ENCODE measurements around the gene SLC2A6. TPM values are rescaled to one million over a fixed set of nuclear protein-coding genes. Genes with fewer than 3 reads are reported as not detected.

Gene SLC2A6
- total RNA-seq, 2 experiments from 2014 or later, result 5.4 to 6.7 TPM

DNA sequence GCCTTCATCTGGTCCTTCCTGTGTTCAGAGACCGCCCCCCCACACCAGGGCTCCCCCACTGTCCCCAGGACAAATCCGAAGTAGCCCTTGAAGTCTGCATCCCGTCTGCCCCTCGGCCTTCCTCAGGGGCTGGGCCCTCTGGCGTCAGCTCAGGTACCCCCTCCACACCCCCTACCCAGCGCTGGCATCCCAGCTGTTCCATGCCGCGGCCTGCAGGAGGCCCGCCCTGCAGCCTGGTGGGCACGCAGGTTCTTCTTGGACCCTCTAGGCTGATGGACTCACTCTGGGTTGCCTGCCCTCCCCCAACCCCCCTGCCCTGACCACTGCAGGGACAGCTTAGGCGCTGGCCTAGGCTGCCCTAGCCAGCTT lies 6.6 kb downstream of the SLC2A6 start:
- Mint-ChIP-seq H3K27me3 (no peaks in the 10 kb centered on the region), H3K9me3 (no peaks in the 10 kb centered on the region), H3K4me3 (no peak overlapping the region), H3K27ac (no peak overlapping the region), H3K36me3 (ENCODE audit: low read depth) (peaks cover 2% of the 10 kb centered on the region), H3K4me1 (ENCODE audit: low read depth) (no peaks in the 10 kb centered on the region)
- DNase-seq (no peak), ATAC-seq (no peak)
- intact Hi-C loops (cut with micrococcal nuclease), result no loop called here
- no peak for TF ChIP-seq CTCF (IDR thresholded peaks at IDR 0.05)
- POLR2A ChIA-PET, result no interaction called here
- CTCF ChIA-PET, result no interaction called here

DNA sequence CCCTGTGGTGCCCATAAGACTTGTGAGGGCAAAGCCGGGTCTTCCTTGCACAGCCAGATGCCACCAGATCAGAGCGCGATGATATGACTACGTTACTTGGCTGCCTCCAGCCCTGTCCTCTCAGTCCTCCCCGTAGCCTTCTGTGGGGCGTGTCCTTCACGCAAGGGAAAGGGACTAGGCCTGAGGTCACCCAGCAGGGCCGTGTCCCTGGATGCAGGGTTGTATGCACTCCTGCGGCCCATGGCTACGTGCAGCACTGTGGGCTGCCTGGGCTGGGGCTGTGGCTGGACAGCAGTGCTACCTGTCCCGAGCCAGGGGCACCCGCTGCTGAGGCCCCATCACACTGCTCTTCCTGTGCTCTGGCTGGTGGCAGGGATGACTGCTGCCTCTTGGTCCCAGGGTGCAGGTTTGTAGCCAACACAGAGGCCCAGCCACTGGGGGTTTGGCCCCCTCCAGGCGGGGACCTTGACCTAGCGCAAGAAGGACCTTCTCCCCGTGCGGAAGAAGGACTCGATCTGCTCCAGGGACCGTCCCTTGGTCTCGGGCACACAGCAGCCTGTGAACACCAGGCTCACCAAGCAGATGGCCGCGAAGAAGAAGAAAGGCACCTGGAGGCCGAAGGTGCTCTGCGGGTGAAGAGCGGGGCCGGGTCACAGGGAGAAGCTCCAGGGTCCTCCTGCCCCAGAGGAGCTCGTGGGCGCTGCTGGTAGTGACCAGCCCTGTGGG lies 7.2 kb downstream of the SLC2A6 start:
- Mint-ChIP-seq H3K27me3 (no peaks in the 10 kb centered on the region), H3K4me3 (no peak overlapping the region), H3K4me1 (ENCODE audit: low read depth) (no peaks in the 10 kb centered on the region), H3K36me3 (ENCODE audit: low read depth) (peaks cover 2% of the 10 kb centered on the region), H3K27ac (no peak overlapping the region), H3K9me3 (no peaks in the 10 kb centered on the region)
- ChIA-PET CTCF (no interaction called here), POLR2A (no interaction called here)
- intact Hi-C loops (cut with micrococcal nuclease), result no loop called here
- DNase-seq, result no peak
- no peak for TF ChIP-seq CTCF (IDR thresholded peaks at IDR 0.05)
- ATAC-seq, result no peak

DNA sequence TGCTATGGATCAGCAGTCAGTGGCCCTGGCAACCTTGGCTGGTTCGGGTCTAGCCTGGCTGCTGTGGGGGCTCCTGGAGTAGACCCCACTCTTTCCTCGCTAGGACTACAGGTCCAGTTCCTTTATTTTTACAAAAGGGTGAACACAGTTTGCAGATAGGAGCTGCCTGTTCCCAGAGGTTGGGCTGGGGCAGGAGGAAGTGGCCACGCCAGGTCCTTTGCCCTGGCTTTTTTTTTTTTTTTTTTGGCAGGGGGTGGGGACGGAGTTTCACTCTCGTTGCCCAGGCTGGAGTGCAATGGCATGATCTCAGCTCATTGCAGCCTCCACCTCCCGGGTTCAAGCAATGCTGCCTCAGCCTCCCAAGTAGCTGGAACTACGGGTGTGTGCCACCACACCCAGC lies 7.9 kb downstream of the SLC2A6 start:
- DNase-seq (no peak), ATAC-seq (no peak)
- Mint-ChIP-seq H3K4me3 (no peak overlapping the region), H3K27me3 (no peaks in the 10 kb centered on the region), H3K4me1 (ENCODE audit: low read depth) (no peaks in the 10 kb centered on the region), H3K9me3 (no peaks in the 10 kb centered on the region), H3K36me3 (ENCODE audit: low read depth) (peaks cover 2% of the 10 kb centered on the region), H3K27ac (no peak overlapping the region)
- intact Hi-C loops (cut with micrococcal nuclease), result no loop called here
- CTCF ChIA-PET, result no interaction called here
- POLR2A ChIA-PET, result interaction anchor here (2.6 kb wide), 1 partner anchor 10 kb away, joined by 9 read pairs; the partner anchor contains the start of gene CACFD1
- no peak for TF ChIP-seq CTCF (IDR thresholded peaks at IDR 0.05)

DNA sequence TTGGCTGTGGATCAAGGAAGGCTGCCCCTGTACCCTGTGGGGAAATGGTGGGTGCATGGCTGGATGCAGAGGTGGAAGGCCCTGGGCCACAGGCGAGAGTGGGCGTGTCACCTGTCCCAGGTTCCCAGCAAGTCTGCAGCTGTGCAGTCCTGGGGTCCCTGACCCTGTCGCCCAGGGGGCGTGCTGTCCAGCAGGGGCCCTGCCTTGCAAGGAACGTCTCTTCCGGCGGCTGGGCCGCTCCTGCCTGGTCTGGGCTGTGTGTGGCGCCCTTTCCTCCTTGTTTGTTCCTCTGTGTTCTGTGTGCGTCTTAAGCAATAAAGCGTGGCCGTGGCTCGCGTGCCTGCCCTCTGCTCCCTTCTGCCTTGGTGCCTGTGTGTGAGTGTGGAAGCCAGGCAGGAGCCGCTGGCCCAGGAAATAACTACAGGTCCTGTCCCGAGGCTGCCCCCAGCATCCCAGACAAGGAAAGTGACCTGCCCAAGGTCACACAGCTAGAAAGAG lies 8.4 kb downstream of the SLC2A6 start:
- H3K36me3 Mint-ChIP-seq (ENCODE audit: low read depth), result peaks cover 2% of the 10 kb centered on the region
- no peak overlapping the region for H3K27ac Mint-ChIP-seq
- DNase-seq, result no peak
- TF ChIP-seq CTCF (IDR thresholded peaks at IDR 0.05), result no peak
- ChIA-PET POLR2A (interaction anchor here (2.6 kb wide), 1 partner anchor 10 kb away, joined by 9 read pairs; the partner anchor contains the start of gene CACFD1), CTCF (no interaction called here)
- ATAC-seq, result no peak
- intact Hi-C loops (cut with micrococcal nuclease), result no loop called here
- H3K9me3 Mint-ChIP-seq, result no peaks in the 10 kb centered on the region
- no peaks in the 10 kb centered on the region for H3K27me3 Mint-ChIP-seq
- no peak overlapping the region for H3K4me3 Mint-ChIP-seq
- H3K4me1 Mint-ChIP-seq (ENCODE audit: low read depth), result no peaks in the 10 kb centered on the region

DNA sequence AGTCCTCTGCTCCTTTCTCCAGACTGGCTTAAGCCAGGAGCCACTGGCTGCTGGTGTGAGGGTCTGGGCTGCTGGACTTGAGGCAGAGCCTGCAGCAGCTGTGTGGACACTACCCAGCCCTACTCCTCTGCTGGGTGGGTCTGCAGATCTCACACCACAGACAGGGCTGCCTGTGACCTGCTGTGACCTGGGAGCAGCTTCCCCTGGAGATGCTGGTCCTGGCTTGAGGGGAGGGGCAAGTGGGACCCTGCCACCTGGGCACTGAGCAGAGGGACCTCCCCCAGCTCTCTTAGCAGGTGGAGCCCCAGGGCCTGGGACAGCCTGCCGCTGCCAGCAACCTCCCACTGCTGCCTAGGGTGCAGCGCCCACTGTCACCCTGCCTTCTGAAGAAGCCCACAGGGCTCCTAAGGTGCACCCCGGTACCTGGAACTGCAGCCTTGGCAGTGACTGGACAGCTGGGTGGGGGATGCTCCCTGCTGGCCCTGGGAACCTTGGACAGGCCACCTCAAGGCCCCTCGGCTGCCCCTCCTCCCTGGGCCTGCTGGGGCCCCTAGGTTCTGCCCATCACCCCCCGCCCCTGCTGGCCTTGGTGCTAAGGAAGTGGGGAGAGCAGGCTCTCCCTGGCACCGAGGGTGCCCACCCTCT lies 10.0 kb downstream of the SLC2A6 start:
- CTCF ChIA-PET, result no interaction called here
- H3K27ac Mint-ChIP-seq, result no peak overlapping the region
- H3K36me3 Mint-ChIP-seq (ENCODE audit: low read depth), result peaks cover 2% of the 10 kb centered on the region
- no peak overlapping the region for H3K4me3 Mint-ChIP-seq
- intact Hi-C loops (cut with micrococcal nuclease), result no loop called here
- no peaks in the 10 kb centered on the region for H3K4me1 Mint-ChIP-seq (ENCODE audit: low read depth)
- POLR2A ChIA-PET, result interaction anchor here (1.1 to 2.6 kb wide), 3 partner anchors 8 to 109 kb away, joined by 3 to 9 read pairs (median 4); partner anchors contain the start of genes CACFD1 and SLC2A6
- no peaks in the 10 kb centered on the region for H3K27me3 Mint-ChIP-seq
- no peaks in the 10 kb centered on the region for H3K9me3 Mint-ChIP-seq
- ATAC-seq (no peak), DNase-seq (no peak)
- TF ChIP-seq CTCF (IDR thresholded peaks at IDR 0.05), result no peak

All from activated CD8-positive, alpha-beta T cell treated with anti-CD3 and anti-CD28 coated beads for 36 hours (primary cell).